GM10266 (cell line): ENCODE results near the gene SMIM8.
A peak's percentile ranks its signal among the peaks of the same experiment; 100 is the strongest.

Experiments used
- DNase-seq: peaks from one replicate; pipeline ENCODE4 v3.0.0; 2012; ENCODE audit errors: extremely low spot score
- CTCF ChIP-seq: IDR thresholded peaks from 2 replicates; pipeline ENCODE4 v1.5.1; 2012; ENCODE audit warnings: mild to moderate bottlenecking, low read depth; ENCODE audit not compliant: control insufficient read depth, insufficient read depth; ENCODE audit errors: missing control alignments

SMIM8 gene

GRCh38 chr6:87384038-87384437, 61.6 kb downstream of the SMIM8 start:
- TF ChIP-seq CTCF = no peak
- DNase-seq = no peak

GRCh38 chr6:87384449-87384848, 62.1 kb downstream of the SMIM8 start:
- no peak for DNase-seq
- no peak for TF ChIP-seq CTCF

GRCh38 chr6:87391334-87391733, 68.9 kb downstream of the SMIM8 start:
- peak; percentile 46 for DNase-seq

More at GRCh38 chr6:87391334-87391733, 68.9 kb downstream of the SMIM8 start:
- TF ChIP-seq CTCF = peak; percentile 74
